Stimulated activated CD8-positive, alpha-beta memory T cell treated with anti-CD3 and anti-CD28 coated beads, Interleukin-12 subunit alpha, Interleukin-12 subunit beta, amount 100 ng/mL, for 4 hours (primary cell): ENCODE data around the gene DENND4B.
A peak's percentile ranks its signal among the peaks of the same experiment; 100 is the strongest.
"Not testable (repeated sequence)": the region's sequence is repeated elsewhere in the genome, so short reads cannot be mapped to it uniquely, and the experiment has no call there.

Experiments used
- DNase-seq: peaks from one replicate; pipeline ENCODE4 v3.0.0-alpha.2; 2020; ENCODE audit warnings: low read depth

The DENND4B gene

DNA sequence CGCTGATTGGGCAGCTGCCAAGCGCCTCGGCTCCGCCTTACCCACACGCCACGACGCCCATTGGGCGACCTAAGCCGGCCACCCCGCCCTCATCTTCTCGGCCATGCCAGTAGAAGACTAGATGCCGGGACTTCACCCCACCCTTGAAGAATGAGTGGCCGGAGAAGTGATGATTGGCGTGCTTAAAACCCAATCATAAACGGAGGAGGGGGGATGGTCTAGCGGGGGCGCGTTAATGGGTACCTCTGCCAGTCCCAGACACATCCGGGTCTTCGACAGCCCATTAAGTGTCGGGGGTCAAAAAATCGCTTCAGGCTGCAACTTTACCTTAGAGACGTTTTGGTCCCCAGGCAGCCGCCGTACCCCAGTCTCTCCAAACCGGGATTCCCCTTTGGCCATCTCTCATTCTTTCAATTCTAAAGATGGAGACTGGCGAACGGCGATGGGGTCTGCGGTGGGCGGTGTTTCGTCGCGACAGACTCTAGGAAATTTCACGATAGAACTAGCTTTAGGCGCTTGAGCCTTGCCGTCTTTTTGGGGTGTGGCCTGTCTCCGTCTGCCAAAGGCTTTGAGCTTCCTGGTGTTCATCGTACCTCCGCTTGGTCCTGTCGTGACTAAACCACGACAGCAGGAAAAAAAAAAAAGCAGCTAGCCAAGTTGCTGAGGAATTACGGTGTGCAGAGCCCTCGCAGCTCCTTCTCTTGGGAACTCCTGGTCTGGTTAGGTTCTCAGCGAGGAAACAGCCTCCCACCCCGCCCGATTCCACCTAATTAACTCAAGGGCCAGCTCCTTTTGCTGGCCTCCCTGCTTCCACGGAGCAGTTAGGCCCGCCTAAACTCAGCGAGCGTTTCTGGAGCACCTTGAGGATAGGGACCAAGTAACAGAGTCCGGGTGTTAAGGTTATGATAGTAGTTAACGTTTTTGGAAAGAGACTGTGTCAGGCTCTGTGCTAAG lies 23.3 kb downstream of the DENND4B start, which contains the start of gene GATAD2B:
Gene GATAD2B, minus strand, starts transcription at position 1 of the 954 bp plus-strand sequence. CDS start 94,625 bp downstream, outside the sequence.
- DNase-seq = peak; percentile 95

DNA sequence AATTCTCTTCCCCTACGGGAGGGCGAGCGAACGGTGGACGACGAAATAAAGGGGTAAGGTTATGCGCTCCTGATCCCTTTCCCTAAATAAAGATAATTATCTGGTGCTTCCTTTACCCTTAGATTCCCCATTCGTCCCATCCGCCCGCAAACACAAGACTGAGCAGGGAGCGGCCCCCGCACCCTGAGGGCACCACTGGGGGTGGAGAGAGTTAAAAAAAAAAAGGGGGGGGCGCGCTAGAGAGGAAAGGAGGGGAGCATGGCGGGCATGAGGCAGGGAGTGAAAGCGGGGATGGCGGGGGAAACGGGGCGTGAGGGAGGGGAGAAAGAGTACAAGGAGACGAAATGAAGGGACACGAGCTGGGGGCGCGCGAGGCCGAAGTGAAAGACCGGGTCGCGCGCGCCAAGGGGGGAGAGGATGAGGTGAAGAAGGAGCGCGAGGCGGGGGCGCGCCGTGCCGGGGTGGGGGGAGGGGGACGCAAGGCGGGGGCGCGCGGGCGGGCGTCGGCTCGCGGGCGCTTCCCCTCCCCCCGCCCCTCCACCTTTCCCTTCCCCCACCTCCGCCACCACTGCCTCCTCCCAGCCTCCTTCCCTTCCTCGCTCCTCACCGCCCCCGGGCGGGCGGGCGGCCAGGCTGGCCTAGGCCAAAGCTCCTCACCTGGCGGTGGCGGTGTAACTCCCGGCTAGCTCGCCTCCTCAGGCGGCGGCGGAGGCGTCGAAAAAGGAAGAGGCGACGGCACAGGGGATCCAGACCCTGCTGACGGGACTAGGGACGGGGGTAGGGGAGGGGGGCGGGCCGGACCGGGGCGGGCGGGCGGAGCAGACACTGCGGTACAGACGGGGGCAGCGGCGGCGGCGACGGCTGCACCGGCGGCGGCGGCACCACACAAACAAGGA lies 24.2 kb downstream of the DENND4B start:
- no peak for DNase-seq

DNA sequence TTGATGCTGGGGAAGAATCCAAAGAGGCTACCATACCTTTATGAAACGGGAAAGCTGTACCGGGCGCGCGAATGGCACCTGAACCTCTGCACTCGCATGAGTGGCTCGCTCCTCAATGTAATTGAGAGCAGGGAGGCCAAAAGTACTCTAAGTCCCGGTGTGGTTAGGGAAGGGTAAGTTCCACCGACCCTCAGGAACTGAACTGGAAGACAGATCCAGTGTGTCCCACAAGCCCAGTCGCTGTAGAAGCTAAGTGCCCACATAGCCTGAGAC lies 24.8 kb downstream of the DENND4B start:
- no peak for DNase-seq

GRCh38 chr1:153921080-153921802 lies 25.3 kb downstream of the DENND4B start:
- no peak for DNase-seq

DNA sequence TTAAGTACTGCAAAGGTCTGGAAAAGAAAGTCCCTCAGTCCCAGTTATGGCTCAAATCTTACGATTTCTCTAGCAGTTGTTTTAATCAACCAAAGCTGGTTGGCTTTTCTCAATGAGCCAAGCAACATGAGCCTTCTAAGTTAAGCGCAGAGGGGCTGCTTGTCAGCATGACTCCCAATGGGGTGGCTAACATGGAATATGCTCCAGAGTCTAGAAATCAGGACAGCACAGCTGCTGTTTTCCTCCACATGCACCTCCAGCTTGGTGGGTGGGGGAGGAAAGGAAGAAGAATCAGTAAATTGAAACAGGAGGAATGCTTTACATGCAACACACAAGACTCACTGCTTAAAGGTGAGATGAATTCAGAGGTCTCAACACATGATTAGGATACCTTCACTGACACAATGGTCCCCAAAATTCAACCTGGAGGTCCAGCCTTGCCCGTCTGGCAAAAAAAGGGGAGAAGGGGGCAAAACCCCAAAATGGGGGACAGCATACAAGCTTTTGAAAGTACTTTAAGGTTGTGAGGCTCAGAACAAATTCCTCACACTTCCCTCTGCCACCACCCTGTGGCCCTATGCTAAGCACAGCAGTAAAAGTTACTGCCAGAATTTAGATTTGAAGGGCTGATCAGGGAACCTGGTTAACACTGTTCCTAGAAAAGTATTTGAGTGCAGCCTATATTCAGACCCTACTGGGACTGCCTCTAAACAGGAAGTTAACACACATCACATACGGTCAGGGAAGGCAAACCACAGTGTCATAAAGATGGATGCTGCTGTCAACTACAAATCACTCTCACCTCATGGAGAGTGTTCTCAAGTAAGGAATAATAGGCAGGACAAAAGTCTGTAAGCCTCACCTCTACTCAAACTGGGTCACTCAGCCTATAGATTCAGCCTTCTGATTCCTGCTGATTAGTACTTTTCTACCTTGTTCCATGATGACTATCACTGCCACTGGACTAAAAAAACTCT lies 26.4 kb downstream of the DENND4B start:
- DNase-seq = no peak

GRCh38 chr1:153916297-153916696 lies 30.2 kb downstream of the DENND4B start:
- no peak for DNase-seq

GRCh38 chr1:153912349-153912748 lies 34.2 kb downstream of the DENND4B start:
- DNase-seq = no peak

DNA sequence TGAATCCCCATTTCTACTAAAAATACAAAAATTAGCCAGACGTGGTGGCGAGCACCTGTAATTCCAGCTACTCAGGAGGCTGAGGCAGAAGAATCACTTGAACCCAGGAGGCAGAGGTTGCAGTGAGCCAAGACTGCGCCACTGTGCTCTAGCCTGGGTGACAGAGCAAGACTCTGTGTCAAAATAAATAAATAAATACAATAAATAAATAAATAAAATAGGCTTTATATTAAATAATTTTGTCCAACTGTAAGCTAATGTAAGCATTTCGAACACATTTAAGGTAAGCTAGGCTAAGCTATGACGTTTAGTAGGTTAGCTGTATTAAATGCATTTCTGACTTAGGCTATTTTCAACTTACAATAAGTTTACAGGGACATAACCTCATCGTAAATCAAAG lies 36.0 kb downstream of the DENND4B start:
- DNase-seq = not testable (repeated sequence)

DNA sequence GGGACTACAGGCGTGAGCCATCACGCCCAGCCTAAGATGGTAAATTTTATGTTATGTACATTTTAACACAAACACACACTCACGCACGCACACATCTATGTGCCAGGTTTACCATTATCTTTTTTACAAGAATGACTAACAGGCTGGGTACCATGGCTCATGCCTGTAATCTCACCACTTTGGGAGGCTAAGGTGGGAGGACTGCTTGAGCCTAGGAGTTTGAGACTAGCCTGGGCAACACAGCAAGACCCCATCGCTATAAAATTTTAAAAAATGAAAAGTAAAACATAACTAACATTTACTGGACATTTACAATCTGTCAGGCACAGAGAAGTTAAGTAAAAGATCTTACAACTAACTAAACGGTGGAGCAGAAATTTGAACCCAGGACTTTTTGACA lies 38.4 kb downstream of the DENND4B start:
- DNase-seq = no peak

GRCh38 chr1:153907134-153907533 lies 39.4 kb downstream of the DENND4B start:
- no peak for DNase-seq

DNA sequence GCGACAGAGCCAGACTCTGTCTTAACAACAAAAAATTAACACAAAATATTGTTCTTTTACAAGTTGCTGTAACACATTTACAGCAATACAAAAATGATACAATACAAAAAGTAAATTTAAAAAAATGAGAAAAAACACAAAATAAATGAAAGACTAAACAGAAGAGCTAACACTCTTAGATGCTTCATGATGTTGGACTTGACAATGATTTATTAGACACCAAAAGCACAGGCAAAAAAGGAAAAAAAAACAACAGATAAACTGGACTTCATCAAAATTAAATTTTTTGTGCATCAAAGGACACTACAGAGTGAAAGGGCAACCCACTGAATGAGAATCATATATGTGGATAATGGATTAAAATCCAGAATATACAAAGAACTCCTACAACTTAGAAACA lies 40.1 kb downstream of the DENND4B start:
- no peak for DNase-seq

DNA sequence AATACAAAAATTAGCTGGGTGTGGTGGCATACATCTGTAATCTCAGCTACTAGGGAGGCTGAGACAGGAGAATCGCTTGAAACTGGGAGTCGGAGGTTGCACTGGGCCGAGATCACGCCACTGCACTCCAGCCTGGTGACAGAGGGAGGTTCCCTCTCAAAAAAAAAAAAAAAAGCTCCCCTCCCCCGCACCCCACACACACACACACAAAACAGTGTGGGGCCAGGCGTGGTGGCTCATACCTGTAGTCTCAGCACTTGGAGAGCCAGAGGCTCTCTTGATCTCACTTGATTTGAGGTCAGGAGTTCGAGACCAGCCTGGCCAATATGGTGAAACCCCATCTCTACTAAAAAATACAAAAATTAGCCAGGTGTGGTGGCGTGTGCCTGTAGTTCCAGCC lies 40.6 kb downstream of the DENND4B start:
- not testable (repeated sequence) for DNase-seq

DNA sequence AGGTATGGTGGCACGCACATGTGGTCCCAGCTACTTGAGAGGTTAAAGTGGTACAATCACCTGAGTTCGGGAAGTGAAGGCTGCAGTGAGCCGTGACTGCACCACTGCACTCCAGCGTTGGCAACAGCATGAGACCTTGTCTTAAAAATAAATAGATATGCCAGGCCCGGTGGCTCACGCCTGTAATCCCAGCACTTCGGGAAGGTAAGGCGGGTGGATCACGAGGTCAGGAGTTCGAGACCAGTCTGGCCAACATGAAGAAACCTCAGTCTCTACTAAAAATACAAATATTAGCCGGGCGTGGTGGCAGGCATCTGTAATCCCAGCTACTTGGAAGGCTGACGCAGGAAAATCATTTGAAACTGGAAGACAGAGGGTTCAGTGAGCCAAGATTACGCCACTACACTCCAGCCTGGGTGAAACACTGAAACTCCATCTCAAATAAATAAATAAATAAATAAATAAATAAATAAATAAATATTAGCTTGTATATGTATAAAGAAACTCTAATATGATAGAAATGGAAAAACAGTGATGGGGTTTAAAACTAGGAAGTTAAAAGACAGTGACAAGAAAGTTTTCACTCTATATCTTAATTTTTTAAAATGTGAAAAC lies 42.6 kb downstream of the DENND4B start:
- DNase-seq = no peak

GRCh38 chr1:153899509-153899908 lies 47.0 kb downstream of the DENND4B start:
- no peak for DNase-seq

GRCh38 chr1:153895866-153896265 lies 50.7 kb downstream of the DENND4B start:
- not testable (repeated sequence) for DNase-seq

DNA sequence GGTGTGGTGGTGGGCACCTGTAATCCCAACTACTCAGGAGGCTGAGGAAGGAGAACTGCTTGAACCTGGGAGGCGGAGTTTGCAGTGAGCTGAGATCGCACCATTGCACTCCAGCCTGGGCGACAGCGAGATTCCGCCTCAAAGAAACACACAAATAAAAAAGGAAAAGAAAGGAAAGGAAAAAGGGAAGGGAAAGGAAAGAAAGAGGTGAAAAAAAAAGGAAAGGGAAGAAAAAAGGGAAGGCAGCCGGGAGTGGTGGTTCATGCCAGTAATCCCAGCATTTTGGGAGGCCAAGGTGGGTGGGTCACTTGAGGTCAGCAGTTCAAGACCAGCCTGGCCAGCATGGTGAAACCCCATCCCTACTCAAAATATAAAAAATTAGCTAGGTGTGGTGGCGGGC lies 55.5 kb downstream of the DENND4B start:
- not testable (repeated sequence) for DNase-seq

GRCh38 chr1:153888533-153888932 lies 58.0 kb downstream of the DENND4B start:
- DNase-seq = no peak

DNA sequence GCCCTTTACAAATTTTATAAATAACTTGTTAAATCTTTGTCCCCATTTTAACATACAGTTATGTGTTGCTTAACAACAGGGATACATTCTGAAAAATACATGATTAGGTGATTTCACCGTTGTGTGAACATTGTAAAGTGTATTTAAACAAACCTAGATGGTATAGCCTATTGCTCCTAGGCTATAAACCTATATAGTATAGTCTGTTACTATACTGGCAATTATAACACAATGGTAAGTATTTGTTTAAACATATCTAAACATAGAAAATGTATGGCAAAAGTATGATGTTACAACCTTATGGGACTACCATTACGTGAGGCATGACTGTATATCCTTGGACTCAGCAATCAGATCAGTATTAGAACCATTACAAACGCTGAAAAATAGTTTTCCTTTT lies 60.4 kb downstream of the DENND4B start:
- DNase-seq = no peak

- DNase-seq = no peak
These were observed 63.3 kb downstream of the DENND4B start for GRCh38 chr1:153883223-153883622.

DNA sequence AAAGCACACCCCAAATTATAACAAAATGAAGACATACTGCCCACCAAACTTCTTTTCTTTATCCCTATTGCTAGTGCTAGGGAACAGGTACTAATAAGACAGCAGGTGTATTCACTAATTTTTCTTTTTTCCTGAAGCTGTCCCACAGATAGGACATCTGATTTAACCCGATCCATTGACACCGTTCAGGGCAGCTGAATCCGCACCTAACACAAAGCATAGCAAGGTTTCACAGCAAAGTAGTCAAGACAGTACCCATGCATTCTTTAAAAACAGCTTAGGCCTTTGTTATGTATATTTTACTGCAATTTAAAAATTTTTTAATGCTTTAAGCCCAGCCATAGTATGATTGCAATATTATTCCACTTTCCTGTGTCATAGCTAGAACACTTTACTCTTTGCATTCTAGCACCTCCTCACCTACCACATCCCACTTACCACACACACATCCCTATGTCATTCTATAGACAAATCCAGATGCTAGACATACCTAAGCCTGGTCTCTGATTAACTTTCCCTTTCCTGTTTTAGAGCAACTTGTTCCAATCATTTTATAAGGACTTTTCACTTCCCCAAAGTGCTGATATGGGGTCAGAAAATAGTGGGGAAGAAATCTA lies 64.1 kb downstream of the DENND4B start:
- no peak for DNase-seq
